ENCODE results near the gene SSH2.
"Not testable (repeated sequence)": the region's sequence is repeated elsewhere in the genome, so short reads cannot be mapped to it uniquely, and the experiment has no call there.

The SSH2 gene

DNA sequence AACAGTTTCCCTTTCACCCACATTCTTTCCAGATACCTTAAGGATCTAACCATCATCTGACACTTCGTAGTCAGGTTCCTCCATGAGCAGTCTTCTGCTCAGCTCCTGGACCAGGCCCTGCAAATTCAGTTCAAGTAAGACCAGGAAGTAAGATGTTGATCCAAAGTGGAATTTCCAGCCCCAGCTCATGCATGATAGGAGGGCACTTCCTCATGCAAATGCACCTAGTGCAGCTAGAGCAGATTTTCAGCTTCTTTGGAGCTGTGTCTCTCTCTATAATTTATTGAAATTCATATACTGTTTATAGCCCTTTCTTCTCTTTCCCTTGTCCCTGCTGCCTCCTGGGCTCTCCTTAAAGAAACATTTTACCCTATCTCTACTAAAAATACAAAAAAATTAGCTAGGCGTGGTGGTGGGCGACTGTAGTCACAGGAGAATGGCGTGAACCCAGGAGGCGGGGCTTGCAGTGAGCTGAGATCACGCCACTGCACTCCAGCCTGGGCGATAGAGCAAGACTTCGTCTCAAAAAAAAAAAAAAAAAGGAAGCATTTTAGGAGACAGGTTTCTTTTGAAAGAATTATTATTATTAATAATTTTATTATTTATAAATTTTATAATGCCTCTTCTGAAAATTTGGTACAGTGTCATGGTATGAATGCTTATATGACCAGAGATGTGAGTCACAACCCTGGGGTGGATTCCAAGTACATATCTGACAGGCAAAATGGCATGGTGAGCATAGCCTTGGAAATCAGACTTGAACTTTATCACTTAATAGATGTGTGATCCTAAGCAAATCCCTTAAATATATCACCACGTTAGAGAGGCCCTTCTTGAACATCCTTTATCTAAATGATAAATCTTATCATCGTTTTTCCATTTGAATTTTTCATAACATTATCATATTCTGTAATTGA is 94.3 kb downstream of the SSH2 start:
- no peak for DNase-seq

DNA sequence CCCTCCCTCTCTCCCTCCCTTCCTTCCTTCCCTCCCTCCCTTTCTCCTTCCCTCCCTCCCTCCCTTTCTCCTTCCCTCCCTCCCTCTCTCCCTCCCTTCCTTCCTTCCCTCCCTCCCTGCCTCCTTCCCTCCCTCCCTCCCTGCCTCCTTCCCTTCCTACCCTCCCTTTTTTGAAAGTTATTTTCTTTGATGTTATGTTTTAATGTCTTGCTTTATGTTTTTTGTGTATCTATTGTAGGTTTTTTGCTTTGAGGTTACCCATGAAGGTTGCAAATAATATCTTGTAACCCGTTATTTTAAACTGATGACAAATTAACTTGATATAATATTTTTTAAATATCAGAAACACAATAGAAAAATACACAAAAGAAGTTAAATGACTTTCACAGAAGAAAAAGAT is 96.2 kb downstream of the SSH2 start:
- DNase-seq: no peak

DNA sequence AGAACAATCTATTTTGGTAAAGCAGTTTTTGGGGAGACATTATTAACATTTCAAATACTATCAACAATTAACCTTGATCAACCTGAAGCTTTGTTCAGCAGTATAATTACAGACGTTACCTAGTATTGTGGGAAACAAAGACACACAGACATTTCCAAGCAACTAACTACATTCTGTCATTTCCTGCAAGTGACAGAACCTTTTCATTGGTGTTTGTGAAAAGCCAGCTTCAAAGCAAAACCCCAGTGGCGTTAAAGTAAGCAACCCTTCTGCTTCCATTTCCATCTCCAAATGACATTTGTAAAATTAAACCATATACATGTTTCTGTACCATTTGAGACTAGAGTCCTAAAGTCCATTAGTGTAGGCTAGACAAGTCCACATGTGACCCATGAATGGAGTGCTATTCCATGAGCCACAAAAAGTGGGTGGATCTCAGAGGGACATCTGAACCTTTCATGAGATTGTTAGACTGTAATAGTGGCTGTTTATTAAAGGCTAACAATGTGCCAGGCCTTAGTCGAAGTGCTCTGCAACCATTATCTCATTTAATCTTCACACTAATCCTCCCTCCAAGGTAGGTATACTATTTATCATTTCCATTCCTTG is 101.2 kb downstream of the SSH2 start:
- no peak for DNase-seq

DNA sequence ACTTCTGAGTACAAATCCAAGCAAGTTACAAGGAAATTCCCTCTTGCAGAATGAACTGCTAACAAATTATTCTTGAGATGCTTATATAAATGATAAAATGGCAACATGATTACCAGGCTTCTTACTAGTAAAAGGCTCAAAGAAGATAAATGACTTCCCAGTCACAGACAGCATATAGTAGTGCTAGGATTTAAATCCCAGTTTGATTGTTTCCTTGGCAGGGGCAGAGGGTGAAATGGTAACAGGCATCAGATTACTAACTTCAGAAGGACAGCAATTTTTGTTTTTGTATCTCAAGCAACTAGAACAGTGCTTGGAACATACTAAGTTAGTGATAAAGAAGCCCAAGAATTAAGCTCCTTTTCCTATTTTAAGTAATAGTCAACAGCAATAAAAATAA is 102.8 kb downstream of the SSH2 start:
- no peak for DNase-seq

DNA sequence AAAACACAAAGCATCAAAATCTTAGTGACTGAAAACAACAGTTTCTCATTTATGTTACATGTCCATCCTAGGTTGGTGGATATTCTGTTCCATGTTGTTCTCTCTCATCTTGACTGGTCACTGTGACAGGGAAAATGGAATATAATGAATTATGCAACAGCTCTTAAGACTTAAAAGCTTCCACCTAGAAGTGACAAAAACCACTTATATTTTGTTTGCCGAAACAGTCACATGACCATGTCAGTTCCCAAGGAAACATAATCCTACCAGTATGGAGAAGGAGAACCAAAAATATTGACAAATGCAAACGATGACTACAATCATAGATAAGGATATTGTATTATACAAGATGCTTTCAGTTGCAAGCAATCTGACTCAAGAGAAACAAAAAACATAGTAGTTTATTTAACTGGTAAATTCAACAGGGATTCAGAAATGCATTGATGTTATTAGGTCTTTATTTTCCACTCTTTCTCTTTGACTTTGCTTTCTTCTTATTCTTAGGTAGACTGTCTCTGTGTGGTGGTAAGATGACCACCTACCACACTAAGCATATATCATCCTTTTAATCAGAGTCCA is 103.8 kb downstream of the SSH2 start:
- no peak for DNase-seq

GRCh38 chr17:29825604-29826003 is 104.4 kb downstream of the SSH2 start:
- no peak for DNase-seq

DNA sequence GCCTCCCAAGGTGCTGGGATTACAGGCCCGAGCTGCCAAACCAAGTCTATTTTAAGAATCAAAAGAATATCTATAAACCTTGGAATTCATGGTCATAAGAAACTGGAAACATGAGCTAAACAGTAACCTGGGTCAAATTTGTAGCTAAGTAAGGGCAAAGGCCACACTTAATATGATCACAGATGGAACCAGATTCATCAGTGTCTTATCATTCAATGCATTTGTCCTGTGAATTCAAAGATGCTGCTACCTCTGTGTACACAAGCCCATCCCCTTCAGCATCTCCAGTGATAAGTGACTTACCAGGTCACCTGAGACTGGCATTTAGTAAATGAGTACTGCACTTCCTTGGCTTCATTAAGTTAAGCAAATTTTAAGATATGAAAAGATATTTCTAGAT is 108.1 kb downstream of the SSH2 start:
- DNase-seq: no peak

DNA sequence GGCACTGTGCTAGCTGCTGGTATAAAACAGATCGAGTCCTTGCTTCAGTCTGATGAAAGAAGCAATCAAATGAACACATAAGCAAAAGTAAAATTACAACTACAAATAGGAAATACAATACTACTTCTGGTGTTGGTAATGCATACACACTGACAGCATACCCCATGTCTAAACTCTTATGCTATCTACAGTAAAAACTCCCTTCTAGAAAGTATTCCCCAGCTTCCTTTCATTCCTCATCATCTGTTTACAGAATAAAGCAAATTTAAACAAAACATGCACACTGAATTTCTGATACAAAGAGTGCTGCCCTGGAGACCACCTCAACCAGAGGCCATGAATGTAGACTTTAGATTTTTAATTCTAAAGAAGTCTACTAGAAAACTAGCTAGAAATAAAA is 109.6 kb downstream of the SSH2 start:
- no peak for DNase-seq

DNA sequence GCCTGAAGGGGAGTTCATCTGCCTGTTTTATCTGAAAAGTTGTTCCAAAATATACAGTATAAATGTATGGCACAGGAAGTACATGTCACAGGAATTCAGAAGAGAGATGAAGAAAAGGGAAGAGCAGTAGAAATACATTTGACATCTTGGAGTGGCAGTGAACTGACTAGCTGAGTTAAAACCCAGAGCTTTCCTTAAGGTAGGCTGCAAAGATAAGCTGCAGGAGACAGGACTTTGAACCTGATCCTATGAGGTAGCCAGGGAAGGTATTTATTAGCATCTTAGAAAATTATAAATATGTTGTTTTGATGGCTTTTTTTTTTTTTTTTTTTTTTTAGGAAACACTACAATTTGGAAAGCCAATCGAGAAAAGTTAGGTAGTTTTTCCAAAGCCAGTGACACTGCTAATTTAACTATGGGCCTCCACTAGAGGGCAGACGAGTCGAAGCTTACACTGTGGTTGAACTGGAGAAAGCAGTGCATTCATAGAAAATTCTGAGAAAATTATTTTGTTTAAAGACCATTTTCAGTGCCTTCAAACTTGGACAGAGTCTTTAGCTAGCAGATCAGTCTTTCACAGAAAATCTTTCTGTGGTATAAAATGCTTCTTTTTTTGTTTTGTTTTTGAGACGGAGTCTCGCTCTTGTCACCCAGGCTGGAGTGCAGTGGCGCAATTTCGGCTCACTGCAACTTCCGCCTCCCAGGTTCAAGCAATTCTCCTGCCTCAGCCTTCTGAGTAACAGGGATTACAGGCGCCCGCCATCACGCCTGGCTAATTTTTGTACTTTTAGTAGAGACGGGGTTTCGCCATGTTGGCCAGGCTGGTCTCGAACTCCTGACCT is 122.3 kb downstream of the SSH2 start:
- peak; percentile 32 for DNase-seq

- no peak for DNase-seq
Observed at GRCh38 chr17:29802246-29802645, 127.8 kb downstream of the SSH2 start.

- no peak for DNase-seq
Observed at GRCh38 chr17:29800457-29800856, 129.6 kb downstream of the SSH2 start.

DNA sequence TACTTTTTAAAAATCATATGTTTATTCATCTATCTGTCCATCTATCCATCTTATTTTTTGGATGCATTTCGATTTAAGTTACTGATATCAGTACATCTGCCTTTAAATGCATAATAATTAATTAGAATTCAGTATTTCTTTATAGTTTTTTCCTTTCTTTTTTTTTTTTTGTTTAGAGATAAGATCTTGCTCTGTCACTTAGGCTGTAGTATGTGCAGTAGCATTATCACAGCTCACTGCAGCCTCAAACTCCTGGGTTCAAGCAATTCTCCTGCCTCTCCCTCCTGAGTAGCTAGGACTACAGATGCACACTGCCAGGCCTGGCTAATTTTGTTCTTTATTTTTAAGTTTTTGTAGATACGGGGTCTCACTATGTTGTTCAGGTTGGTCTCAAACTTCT is 133.4 kb downstream of the SSH2 start:
- no peak for DNase-seq

DNA sequence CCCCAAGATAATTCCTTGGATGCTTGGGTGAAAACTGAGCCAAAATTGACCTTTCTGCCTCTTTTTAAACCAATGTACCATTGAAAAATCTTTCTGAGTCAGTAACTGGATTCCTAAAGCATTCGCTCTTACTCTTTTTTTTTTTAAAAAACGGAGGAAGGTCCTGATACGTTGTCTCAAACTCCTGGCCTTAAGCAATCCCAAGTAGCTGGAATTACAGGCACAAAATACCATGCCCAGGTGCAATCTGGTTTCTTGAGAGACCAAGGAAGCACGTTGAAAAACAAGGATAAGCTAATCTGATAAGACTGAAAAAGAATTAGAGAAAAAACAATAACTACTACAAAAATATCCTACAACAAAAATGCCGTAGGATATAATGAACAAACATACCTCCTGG is 136.5 kb downstream of the SSH2 start:
- no peak for DNase-seq

DNA sequence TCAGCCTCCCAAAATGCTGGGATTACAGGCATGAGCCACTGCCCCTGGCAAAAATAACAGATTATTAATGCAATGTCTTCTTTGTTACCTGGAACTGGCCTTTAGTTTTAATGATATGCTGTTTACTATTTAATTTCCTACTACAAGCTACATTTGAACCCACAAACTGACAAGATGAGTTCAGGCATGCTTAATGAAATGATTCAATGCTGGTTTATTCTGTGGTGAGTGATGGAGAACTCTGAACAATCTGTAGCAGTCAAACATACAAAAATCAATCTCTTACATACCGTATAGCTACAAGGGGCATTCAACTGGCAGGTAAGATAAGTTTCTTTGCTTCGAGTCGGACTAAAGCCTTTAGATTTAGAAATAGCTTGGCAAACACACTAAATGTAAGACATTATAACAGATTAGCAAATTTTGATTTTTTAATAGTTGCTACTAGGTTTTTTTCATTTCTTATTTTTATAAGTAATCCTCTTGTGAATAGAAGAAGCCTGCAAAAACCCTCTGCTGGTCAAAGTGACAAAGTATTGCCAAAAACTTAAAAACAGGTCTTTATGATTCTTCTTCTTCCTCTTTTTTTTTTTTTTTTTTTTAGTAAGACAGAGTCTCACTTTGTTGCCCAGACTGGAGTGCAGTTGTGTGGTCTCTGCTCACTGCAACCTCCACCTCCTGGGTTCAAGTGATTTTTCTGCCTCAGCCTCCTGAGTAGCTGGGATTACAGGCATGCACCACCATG is 138.5 kb downstream of the SSH2 start:
- DNase-seq: no peak

DNA sequence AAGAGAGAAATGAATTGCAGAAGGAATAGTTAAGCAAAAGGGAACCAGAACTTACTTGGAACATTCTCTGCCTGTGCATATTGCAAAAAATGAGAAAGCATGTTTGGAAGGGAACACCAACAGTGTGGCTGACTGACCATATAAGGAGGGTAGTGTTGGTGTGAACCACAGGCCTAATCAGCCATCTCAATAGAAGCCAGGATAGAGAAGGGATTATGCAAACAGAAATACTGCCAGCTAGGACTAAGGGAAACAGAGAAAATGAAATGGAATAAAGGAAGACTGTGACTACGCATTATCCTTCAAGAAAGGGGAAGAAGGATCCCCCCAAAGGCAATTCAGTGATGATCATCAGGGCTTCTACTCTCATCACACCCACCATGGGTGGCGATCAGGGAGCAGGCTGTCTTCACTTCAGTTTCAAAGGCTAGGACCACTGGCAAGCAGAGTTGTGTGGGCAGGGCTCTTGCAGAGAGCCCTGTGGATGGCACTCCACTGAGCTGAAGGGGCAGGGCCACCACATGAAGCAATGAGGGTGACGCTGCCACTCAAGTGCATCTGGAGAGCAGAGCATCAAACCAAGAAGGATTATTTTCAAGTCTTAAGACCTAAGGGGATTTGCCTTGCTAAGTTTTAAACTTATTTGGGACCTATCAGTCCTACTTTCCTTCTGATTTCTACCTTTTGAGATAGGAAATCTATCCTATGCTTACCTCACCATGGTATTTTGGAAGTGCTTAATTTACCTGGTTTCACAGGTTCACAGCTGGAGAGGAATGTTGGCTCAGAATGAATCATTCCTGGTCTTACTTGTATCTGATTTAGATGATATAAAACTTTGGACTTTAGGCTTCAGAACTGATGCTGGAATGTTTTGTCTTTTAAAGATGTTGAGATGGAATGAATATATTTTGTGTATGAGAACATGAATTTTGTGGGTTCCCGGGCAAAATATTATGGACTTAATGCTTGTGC is 140.5 kb downstream of the SSH2 start:
- no peak for DNase-seq

DNA sequence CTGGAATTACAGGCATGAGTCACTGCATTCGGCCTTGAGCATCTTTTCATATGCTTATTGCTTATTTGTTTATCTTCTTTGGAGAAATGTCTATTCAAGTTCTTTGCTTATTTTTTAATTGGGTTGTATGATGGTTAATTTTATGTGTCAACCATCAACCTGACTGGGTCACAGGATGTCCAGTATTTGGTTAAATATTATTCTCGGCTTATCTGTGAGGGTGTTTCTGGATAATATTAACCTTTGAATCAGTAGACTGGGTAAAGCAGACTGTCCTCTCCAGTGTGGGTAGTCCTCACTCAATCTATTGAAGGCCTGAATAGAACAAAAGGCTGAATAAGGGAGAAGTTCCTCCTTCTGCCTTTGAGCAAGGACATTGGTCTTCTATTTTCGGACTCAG is 142.0 kb downstream of the SSH2 start:
- no peak for DNase-seq

DNA sequence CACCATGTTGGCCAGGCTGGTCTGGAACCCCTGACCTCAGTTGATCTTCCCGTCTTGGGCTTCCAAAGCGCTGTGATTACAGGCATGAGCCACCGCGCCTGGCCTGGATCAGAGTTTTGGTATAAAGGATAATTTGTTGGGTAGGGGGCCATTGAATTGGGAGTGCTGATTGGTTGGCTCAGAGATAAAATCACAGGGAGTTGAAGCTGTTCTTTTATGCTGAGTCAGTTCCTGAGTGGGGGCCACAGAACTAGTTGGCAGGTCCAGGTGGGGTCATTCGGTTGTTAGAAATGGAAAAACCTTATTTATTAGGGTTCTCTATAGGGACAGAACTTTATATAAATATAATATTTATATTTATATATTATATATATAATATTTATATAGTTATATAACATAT is 147.1 kb downstream of the SSH2 start:
- no peak for DNase-seq

GRCh38 chr17:29779812-29780190 is 150.2 kb downstream of the SSH2 start:
- DNase-seq: not testable (repeated sequence)

DNA sequence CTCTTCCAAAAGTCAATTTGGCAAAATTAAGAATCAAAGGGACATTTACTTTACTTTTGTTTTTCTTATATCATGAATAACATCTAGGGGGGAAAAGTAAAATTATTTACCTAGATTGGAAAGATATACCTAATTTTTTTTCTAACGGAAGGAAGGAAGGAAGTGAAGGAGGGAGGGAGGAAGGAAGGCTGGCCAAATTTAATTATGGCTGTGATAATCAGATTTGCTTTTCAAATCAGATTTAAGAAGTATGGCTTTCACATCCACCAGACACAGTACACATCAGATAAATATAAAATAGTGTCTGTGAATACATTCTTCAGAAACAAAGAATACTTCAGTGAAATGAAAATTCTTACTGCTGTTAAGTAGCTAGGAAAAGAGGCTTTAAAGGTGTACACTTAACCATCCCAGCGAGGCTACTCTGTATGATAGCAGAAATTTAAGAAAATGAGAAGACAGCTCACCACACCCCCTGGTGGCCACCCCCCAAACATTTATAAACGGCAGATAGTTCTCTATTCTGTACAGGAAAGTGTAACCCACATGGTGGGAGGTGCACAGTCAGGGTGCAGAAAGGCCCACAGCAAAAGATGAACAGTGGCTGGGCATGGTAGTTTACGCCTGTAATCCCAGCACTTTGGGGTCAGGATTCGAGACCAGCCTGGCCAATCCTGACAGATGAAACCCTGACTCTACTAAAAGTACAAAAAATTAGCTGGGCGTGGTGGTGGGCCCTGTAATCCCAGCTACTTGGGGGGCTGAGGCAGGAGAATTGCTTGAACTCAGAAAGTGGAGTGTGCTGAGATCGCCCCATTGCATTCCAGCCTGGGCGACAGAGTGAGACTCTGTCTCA is 150.8 kb downstream of the SSH2 start:
- DNase-seq: peak; percentile 42

DNA sequence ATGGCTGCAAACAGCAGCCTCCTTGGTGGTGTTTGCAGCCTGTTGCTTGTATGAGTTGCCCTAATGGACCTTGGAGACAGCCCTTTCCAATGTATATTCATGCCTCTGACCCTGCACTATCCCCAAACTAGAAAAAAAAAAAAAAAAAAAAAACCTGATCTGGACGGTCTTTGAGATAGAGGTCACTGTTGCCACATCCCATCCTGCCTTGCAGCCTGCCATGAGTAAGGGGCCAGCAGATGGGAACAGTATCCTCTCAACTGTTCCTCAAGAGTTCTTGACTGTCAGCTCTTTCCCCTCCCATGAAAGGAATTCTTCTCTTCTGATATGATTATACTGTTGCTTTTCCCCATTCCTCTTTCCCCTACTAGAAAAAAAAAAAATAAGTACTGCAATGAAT is 152.4 kb downstream of the SSH2 start:
- DNase-seq: no peak

Data from NCI-H2171 (cell line).